GM12873 (cell line): ENCODE data around the gene FOXP1.

ENCODE experiments used
- TF ChIP-seq, protein P1 (sequence below): IDR thresholded peaks from 2 replicates; pipeline ENCODE4 v1.5.1; 2012; ENCODE audit warnings: low read depth, mild to moderate bottlenecking, moderate library complexity, low read length, control low read depth; ENCODE audit not compliant: insufficient read depth; ENCODE audit errors: missing control alignments

Gene FOXP1

DNA sequence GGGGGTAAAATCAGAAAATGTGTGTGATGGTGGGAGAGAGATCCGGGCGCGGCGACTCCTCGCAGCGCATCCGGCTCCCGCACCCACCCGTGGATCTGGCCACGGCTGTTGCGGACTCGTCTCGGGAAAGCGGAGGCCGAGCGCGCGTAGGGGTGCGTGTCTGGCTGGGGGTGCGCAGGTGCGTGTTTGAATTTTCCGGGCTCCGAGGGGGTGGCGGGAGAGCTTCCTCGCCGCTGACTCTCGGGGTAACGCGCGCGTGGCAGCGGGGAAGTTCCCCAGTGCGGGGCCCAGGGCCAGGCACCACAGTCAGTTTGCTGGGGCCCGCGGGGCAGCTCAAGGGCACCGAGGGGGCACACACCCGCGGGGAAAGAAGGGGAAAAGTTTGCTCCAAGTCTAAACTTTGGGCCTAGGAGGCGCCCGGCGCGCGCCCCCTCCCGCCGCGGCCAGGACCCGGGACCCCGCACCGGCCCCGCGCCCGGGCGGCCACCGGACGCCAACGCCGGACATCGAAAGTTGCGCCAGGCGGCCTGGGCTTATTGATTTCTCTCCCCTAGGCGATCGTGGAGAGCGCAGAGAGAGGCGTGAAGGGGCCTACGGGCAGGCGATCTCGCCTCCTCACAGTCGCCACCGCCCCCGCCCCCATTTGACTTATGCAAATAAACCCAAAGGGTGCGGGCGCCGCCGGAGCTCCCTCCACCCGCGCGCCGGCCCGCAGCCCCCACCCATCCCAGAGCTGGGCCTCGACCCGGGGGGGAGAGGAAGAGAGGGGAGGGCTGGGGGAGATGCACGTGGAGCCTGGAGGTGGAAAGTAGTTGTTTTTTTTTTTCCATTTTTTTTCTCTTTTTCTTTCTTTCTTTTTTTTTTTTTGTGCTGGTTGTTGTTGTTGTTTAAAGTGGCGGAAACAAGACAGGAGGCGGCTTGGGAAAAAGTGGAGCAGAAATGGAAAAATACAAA lies 639 bp downstream of the FOXP1 start:
- TF ChIP-seq, protein P1, sequence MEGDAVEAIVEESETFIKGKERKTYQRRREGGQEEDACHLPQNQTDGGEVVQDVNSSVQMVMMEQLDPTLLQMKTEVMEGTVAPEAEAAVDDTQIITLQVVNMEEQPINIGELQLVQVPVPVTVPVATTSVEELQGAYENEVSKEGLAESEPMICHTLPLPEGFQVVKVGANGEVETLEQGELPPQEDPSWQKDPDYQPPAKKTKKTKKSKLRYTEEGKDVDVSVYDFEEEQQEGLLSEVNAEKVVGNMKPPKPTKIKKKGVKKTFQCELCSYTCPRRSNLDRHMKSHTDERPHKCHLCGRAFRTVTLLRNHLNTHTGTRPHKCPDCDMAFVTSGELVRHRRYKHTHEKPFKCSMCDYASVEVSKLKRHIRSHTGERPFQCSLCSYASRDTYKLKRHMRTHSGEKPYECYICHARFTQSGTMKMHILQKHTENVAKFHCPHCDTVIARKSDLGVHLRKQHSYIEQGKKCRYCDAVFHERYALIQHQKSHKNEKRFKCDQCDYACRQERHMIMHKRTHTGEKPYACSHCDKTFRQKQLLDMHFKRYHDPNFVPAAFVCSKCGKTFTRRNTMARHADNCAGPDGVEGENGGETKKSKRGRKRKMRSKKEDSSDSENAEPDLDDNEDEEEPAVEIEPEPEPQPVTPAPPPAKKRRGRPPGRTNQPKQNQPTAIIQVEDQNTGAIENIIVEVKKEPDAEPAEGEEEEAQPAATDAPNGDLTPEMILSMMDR: no peak

DNA sequence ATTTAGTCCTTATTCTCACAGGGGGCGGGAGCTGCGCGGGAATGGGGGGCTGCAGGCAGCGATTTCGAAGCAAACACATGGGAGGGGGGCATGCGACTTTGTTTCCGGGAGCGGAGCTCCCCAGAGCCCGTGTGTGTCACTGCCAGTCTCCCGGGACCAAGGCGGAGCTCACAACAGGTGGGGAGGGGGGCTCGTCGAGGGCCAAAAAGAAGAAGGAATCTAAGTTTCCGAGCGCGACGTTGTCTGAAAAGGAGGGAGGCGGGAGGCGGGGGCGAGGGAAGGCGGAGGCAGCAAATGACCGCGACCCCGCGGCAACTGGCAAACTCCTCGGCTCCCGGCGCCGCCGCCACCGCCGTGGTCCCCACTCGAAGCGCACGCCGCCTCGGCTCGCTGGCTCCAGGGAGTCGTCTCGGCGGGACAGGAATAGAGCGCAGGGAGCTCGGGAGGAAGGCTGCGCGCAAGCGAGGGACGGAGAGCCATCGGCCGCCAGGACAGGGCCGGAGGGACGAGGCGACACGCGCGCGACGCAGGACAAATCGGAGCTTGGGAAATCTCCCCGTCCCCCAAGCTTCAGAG lies 1.4 kb downstream of the FOXP1 start:
- TF ChIP-seq, protein P1: no peak

DNA sequence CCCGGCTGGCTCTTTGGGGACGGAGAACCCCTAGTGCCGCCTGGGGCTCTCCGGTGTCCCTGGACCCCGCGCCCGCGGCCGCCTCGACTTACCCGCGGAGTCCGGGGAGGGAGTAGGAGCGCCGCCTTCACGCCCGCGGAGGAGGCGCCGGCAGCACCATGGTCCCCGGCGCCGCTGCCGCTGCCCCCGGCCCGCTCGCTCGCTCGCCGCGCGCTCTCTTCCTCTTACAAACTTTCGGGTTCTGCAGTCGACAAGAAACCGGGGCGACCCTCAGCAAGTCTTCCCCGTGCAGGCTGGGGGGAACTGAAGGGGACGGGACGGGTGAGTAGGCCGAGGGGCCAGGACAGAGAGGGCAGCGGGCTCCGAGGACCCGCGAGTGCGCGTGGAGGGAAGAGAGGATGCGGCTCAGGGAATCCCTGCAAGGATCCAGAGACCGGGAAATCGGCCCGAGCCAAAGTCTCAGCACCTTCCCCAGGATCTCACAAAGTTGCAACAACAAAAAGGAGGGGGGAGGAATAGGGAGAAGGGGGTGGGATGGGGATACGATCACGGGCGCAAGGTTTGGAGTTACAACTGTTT lies 2.0 kb downstream of the FOXP1 start:
- TF ChIP-seq, protein P1: no peak

DNA sequence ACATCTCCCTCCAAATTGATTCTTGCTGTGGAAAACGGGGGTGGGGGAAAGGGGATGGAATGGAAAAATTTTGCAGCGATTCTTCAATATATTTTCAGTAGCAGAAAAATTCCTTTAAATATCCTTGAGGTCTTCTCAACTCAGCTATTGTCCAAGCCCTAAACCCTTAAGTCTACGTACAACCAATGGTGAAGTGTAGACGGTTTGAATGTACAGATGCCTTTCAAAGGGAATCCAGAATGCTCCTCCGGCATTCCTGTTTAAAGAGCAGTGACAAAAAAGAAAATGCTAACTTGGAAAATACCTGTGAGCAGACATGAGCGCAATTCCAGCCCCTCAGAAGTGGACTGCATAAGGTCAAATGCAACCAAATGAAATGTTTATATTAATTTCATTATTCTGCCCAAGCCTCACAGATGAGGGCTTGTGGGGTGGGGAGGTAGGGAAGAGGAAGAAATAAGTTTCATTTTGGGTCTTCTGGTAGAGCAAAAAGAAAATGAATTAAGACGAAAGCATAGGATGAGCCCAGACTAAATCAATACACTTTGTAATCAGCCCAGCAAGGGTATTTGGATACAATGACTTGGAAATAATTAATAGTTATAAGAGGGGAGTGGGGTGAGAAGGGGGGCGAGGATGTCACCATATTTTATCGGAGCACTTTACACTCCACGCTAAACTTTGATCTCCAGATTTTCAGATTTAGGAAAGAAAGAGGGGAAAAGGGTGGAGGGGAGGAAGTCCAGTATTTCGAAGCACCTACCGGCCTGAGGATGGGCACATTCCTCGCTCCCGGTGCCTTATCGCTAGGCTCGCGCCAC lies 2.7 kb downstream of the FOXP1 start:
- TF ChIP-seq, protein P1: no peak

DNA sequence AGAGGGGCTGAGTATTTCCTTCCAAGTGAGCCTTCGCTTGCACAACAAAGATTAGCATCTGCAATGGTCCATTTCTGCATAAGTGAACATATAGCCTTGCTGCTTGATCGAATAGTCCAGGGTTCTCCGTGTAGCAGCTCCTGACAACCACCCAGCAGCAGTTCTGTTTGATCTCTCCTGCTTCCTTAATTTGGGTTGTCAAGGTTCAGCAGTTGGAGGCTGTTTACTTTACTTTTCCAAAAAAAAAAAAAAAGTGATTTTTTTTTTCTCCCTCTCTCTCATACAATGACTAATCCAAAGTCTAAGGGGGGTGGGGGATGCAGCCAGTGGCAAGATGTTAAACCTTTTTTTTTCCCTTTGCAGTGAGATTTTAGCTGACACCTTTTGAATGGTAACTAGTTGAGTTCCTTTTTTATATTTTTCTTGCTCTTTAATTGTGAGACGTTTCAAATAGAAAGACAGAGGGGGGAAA lies 3.6 kb downstream of the FOXP1 start:
- TF ChIP-seq, protein P1: no peak

DNA sequence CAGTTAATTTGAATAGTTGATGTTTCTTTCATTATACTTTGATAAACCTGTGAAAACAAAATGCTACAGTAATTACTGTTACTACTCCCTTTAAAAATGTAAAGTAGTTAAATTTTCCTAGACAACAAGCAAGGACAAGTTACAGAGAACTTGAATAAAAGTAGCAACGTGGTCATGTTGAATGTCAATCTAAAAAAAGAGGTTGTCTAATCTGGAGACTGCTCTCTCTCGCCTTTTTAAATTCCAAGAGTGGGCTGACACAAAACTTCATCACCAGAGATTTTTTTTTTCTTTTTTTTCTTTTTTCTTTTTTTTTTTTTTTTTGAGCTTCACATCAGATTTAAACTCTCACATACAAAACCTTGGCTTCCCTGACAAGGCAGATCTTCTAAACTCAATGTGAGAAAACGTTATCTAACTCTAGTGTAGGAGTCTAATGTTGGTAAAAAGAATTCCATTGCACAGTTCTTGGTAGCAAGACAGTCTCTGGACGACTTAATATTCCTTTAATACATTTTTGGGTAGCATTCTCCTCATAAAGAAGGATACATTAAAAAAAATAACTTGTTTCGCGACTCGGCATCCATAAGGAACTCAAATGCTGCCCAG lies 4.1 kb downstream of the FOXP1 start:
- TF ChIP-seq, protein P1: no peak
